Stimulated activated CD4-positive, alpha-beta T cell treated with anti-CD3 and anti-CD28 coated beads, Interleukin-4, amount 100 ng/mL, for 4 hours (primary cell): ENCODE results near the gene PIK3CG.
"Not testable (repeated sequence)": the region's sequence is repeated elsewhere in the genome, so short reads cannot be mapped to it uniquely, and the experiment has no call there.

Experiments
- DNase-seq, 2 experiments: peaks; one replicate each; pipeline ENCODE4 v3.0.0-alpha.2; 2020

The PIK3CG gene

DNA sequence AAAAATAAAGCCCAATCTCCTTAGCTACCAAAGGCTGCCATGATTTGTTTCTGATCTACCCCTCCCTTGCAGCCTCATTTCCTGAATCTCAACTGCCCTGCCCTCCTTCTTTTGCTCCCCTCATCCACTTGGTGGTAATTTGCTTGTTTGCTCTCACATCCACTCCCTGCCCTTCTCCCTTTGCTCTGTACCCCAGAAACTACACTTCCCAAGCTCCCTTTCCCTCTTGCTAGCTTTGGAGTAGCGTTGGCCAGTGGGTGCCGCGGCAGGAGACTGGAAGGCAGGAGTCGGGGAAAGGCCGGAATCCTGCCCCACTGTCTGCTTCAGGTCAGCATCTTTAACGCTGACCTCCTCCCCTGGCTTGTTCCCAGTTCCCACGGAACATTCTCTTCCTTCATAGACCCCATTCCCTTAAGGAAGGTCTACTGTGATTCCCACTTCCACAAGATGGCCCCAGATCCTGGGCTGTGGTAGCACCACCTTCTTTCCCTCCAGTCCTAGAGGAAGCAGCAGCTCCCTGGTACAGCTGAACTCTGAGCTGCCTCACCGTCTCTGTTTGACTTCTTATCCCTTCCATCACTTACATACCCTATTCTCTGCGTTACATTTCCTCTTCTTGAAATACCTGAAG lies 79.1 kb downstream of the PIK3CG start:
- DNase-seq, result no peak

GRCh38 chr7:106947244-106947728 lies 82.2 kb downstream of the PIK3CG start:
- no peak for DNase-seq

DNA sequence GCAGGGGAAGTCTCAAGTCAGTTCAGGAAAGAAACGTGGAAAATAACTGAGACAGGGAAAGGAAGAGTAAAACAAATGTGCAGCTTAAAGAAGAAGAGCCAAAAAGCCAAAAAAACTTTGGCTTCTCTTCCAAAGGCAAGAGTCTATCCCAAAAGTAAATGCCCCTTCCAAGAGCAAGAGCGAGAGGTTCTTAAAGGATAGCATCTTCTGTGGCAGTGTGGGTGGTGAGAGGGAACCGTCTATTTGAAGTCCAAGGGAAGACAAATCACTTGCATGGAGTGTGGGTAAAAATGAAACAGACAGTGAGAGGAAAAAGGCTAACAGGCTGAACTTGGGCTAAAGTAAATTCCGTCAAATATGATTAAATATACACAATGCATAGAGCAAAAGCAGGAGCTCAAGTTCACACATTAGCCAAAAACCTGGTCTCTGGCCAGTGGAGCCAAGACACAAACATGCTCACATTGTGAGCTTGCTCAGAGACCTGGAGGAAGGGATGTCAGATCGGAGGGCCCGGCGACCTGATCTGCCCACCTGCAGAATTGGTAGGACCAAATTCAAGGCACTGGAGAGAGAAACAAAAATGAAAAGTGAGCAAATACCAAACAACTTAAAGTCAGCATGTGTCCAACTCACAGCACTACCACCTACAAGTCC lies 87.0 kb downstream of the PIK3CG start:
- DNase-seq, result no peak

- DNase-seq, result no peak
These were observed 87.7 kb downstream of the PIK3CG start for GRCh38 chr7:106952658-106953231.

DNA sequence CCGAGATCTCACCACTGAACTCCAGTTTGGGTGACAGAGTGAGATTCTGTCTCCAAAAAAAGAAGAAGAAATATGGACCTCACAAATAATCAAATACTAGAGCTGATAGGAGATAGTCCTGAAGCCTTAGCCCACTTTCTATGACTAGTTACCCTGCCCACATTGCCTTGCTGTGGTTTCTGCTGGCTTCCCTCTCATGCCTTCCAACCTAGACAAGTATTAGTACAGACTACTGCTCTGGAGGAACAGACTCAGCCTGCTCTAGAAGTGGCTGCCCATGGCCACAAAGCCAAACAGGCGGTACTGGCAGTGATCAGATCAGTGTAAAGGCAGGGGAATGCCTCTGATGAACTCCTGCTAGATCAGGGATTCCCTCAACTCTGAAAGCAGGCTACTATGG lies 89.8 kb downstream of the PIK3CG start:
- no peak for DNase-seq

DNA sequence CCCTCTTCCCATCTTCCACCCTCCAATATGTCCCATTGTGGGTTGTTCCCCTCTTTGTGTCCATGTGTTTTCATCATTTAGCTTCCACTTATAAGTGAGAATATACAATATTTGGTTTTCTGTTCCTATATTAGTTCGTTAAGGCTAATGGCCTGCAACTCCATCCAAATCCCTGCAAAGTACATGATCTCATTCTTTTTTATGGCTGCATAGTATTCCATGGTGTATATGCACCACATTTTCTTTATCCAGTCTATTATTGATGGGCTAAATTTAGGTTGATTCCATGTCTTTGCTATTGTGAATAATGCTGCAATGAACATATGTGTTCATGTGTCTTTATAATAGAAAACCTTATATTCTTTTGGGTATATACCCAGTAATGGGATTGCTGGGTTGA lies 90.8 kb downstream of the PIK3CG start:
- DNase-seq, result not testable (repeated sequence)
